ENCODE results near the gene ZNF512B.

- TF ChIP-seq POLR2AphosphoS5 (IDR thresholded peaks at IDR 0.05; ENCODE audit: low read depth, low read length) (no peak), POLR2A (IDR thresholded peaks at IDR 0.05; ENCODE audit: low read depth, low read length) (no peak), TAF1 (IDR thresholded peaks at IDR 0.05; ENCODE audit: low read depth, low read length) (no peak)
Measured at GRCh38 chr20:63939061-63939935, 30.4 kb downstream of the ZNF512B start.
